Keratinocyte (primary cell): ENCODE results near the gene ITPR1. TPM values are rescaled to one million over a fixed set of nuclear protein-coding genes. Genes with fewer than 3 reads are reported as not detected.

ENCODE experiments used
- DNase-seq: peaks from one replicate; pipeline ENCODE4 v3.0.0-alpha.2; 2011; ENCODE audit warnings: low read depth, missing footprints, low spot score
- FAIRE-seq: peaks from 2 replicates; lab custom pipeline; 2011; peaks lifted over from hg19 to GRCh38; lab: Jason Lieb, UNC
- H2AFZ ChIP-seq: 2 replicates; pipeline ENCODE4 v1.6.0; 2012; ENCODE audit warnings: low read length, control low read depth, inconsistent platforms; ENCODE audit not compliant: control insufficient read depth
- H3K27ac ChIP-seq: 2 replicates; pipeline ENCODE4 v1.5.1; 2011; ENCODE audit warnings: low read length; ENCODE audit not compliant: control insufficient read depth, insufficient read depth
- H3K27me3 ChIP-seq: 3 replicates; pipeline ENCODE4 v1.6.0; 2011; ENCODE audit warnings: low read length; ENCODE audit not compliant: control insufficient read depth, insufficient read depth; ENCODE audit errors: extremely low read depth
- H3K36me3 ChIP-seq, 2 experiments: 2 replicates in 1 of 2; 3 replicates in 1 of 2; pipeline ENCODE4 v1.5.1; 2011; ENCODE audit warnings: low read length in 2 of 2, mild to moderate bottlenecking in 1 of 2; ENCODE audit not compliant: control insufficient read depth in 2 of 2, insufficient read depth in 2 of 2; ENCODE audit errors: extremely low read depth in 1 of 2
- H3K4me1 ChIP-seq: 3 replicates; pipeline ENCODE4 v1.5.1; 2011; ENCODE audit warnings: low read length; ENCODE audit not compliant: control insufficient read depth, insufficient read depth; ENCODE audit errors: extremely low read depth
- H3K4me2 ChIP-seq: 3 replicates; pipeline ENCODE4 v1.6.0; 2011; ENCODE audit warnings: low read depth, low read length; ENCODE audit not compliant: control insufficient read depth, insufficient read depth; ENCODE audit errors: extremely low read depth
- H3K4me3 ChIP-seq, 3 experiments: fragments of 200-600 bp in 1 of 3; sonication (generic) in 1 of 3; 2 replicates in 2 of 3; 3 replicates in 1 of 3; pipeline ENCODE4 v1.5.1; 2011 to 2016; ENCODE audit warnings: low read length in 3 of 3, mild to moderate bottlenecking in 3 of 3, control low read depth in 2 of 3, inconsistent platforms in 1 of 3, low read depth in 1 of 3, mixed read lengths in 1 of 3, mixed run types in 1 of 3, moderate library complexity in 1 of 3; ENCODE audit not compliant: control insufficient read depth in 2 of 3, insufficient read depth in 2 of 3; ENCODE audit errors: extremely low read depth in 1 of 3
- H3K79me2 ChIP-seq: 2 replicates; pipeline ENCODE4 v1.6.0; 2012; ENCODE audit warnings: low read length; ENCODE audit not compliant: control insufficient read depth, insufficient read depth
- H3K9ac ChIP-seq: 3 replicates; pipeline ENCODE4 v1.6.0; 2011; ENCODE audit warnings: low read length; ENCODE audit not compliant: control insufficient read depth, insufficient read depth; ENCODE audit errors: extremely low read depth
- H3K9me1 ChIP-seq: 3 replicates; pipeline ENCODE4 v1.6.0; 2011; ENCODE audit warnings: low read length; ENCODE audit not compliant: control insufficient read depth, insufficient read depth; ENCODE audit errors: extremely low read depth
- H3K9me3 ChIP-seq: 2 replicates; pipeline ENCODE4 v1.5.1; 2012; ENCODE audit warnings: low read depth, low read length; ENCODE audit not compliant: control insufficient read depth
- H4K20me1 ChIP-seq: 3 replicates; pipeline ENCODE4 v1.6.0; 2011; ENCODE audit warnings: low read length; ENCODE audit not compliant: control insufficient read depth, insufficient read depth; ENCODE audit errors: extremely low read depth
- CTCF ChIP-seq, 3 experiments: IDR thresholded peaks in 1 of 3; conservative IDR thresholded peaks in 1 of 3; optimal IDR thresholded peaks in 1 of 3; 2 replicates in 2 of 3; 3 replicates in 1 of 3; pipeline versions ENCODE3 to v1.5.1; 2011; ENCODE audit warnings: low read length in 3 of 3, mild to moderate bottlenecking in 3 of 3, moderate library complexity in 2 of 3, control low read depth in 1 of 3, inconsistent platforms in 1 of 3; ENCODE audit not compliant: insufficient read depth in 2 of 3; ENCODE audit errors: extremely low read depth in 1 of 3
- EZH2 ChIP-seq: IDR thresholded peaks from one replicate; pipeline ENCODE4 v1.6.1; 2012; ENCODE audit warnings: inconsistent platforms, mild to moderate bottlenecking, low read length, moderate library complexity
- dilution Hi-C: fragments of 300-500 bp; cut with MboI; formaldehyde crosslinking; loops from one replicate; pipeline ENCODE4 v1.7.0; 2020; ENCODE audit warnings: low sequenced_read_pairs; ENCODE audit not compliant: extremely low pct_ligation_motif_present
- polyA plus RNA-seq, 5 experiments: library from polyadenylated mRNA; depleted of rRNA in 3 of 5; stranded (reverse) in 3 of 5; stranded (forward) in 1 of 5; unstranded in 1 of 5; fragments of >200 nt; gene quantifications; 1 replicate in 1 of 5; 2 replicates in 3 of 5; 3 replicates in 1 of 5; pipeline versions ENCODE4 v1.2.1 to v1.2.3, GENCODE V29; 2011 to 2012; ENCODE audit warnings: missing spikeins in 2 of 5, low read depth in 1 of 5, low replicate concordance in 1 of 5

ITPR1 gene
- polyA plus RNA-seq, 1 donor (not counting 4 experiments of a cell fraction or from before 2014, with no cell fraction given), result 3.5 TPM

DNA sequence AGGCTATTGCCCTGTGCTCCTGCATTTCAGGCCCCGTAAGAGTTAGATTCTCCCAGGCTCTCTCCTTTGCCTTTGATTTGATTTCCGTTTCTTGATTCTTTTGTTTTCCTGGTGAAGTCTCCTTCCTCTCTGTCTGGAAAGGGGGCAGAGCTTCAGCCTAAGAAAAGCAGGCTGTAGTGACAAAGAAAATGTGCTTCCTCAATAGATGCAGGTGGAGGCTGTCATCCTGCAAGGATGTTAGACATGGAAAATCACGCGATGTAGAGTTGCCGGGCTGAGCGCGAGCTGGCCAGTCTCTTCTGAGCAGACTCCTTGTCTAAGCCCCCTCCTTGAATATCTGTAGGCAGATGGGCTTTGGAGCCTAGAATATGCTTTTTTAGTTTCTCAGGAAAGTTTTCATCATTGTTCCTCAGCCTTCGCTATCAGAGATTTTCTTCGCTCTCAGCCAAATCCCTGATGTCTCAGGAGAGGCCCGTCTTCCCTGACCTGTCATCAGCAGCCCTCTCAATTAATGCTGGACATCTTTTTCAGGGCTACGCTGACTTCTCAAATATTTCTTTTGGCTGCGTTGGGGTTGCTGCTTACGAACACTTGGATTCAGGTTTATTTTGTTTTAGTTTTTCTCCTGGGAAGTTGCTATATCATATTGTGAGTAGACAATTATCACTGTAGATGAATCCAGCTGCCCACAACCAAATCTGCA, 163.6 kb downstream of the ITPR1 start:
- H3K27me3 ChIP-seq, result no peaks in the 10 kb centered on the region
- DNase-seq (no peak), FAIRE-seq (no peak)
- TF ChIP-seq EZH2, result no peak
- TF ChIP-seq CTCF (optimal IDR thresholded peaks at IDR 0.05 in 1 of 3, IDR thresholded peaks at IDR 0.05 in 1 of 3, conservative IDR thresholded peaks at IDR 0.05 in 1 of 3; ENCODE audit: extremely low read depth in 1 of 3, insufficient read depth in 2 of 3, low read length in 3 of 3), result no peak
- H3K4me2 ChIP-seq, result no peak overlapping the region
- H3K4me3 ChIP-seq, result no peak overlapping the region
- no peaks in the 10 kb centered on the region for H3K36me3 ChIP-seq
- H3K9me3 ChIP-seq, result no peaks in the 10 kb centered on the region
- no peaks in the 10 kb centered on the region for H4K20me1 ChIP-seq
- H3K4me1 ChIP-seq, result no peaks in the 10 kb centered on the region
- H3K9me1 ChIP-seq, result no peaks in the 10 kb centered on the region
- no peak overlapping the region for H2AFZ ChIP-seq
- no peak overlapping the region for H3K27ac ChIP-seq
- no peaks in the 10 kb centered on the region for H3K79me2 ChIP-seq
- dilution Hi-C loops, result no loop called here
- no peak overlapping the region for H3K9ac ChIP-seq

DNA sequence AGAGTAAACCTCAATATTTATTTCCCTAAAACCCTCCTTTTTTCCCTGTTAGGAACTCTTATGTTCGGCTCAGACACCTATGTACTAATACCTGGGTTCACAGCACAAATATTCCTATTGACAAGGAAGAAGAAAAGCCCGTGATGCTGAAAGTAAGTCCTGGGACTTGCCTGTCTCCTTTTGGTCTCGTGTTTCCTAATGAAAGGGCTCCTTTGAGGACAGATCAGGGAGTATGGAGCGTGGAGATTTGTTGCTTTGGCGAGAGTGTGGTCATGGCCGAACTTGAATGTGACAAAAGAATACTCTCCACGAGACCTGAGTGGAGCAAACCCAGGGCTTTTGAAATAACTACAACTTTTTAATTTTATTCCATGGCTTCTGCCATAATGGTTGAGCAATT, 167.8 kb downstream of the ITPR1 start:
- FAIRE-seq, result no peak
- Histone ChIP-seq H3K9ac (no peak overlapping the region), H3K4me1 (no peaks in the 10 kb centered on the region), H2AFZ (no peak overlapping the region), H3K9me1 (no peaks in the 10 kb centered on the region), H3K79me2 (no peaks in the 10 kb centered on the region), H3K4me3 (no peak overlapping the region), H3K4me2 (no peak overlapping the region), H3K9me3 (no peaks in the 10 kb centered on the region), H3K27me3 (no peaks in the 10 kb centered on the region), H3K27ac (no peak overlapping the region), H4K20me1 (no peaks in the 10 kb centered on the region), H3K36me3 (no peaks in the 10 kb centered on the region)
- no peak for TF ChIP-seq CTCF (optimal IDR thresholded peaks at IDR 0.05 in 1 of 3, IDR thresholded peaks at IDR 0.05 in 1 of 3, conservative IDR thresholded peaks at IDR 0.05 in 1 of 3; ENCODE audit: extremely low read depth in 1 of 3, insufficient read depth in 2 of 3, low read length in 3 of 3)
- TF ChIP-seq EZH2, result no peak
- no peak for DNase-seq
- dilution Hi-C loops, result no loop called here
